ENCODE results near the gene GAA.

DNA sequence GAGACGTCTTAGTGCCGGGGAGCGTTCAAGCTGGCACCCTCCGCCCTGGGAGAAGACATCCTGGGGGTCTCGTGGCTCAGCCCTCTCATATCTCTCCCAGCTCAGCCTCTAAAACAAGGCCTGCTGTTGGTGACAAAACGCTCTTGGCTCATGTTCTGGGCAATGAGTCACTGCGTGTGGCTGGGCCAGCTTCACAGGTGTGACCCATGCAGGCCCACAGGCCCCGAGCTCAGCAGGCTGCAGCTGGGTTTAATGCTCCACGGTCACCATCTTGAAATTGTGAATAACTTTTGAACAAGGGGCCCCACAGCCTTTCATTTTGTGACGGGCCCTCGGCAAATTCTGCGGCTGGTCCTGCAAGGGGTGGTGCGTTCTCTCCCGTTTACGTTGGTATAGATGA, 22.4 kb downstream of the GAA start:
- TF ChIP-seq EZH2 (IDR thresholded peaks at IDR 0.05) (no peak), POLR2AphosphoS5 (IDR thresholded peaks at IDR 0.05; ENCODE audit: borderline replicate concordance, low read depth, low read length) (no peak)
